Measurements from ENCODE around the gene ERC1.

Gene ERC1

DNA sequence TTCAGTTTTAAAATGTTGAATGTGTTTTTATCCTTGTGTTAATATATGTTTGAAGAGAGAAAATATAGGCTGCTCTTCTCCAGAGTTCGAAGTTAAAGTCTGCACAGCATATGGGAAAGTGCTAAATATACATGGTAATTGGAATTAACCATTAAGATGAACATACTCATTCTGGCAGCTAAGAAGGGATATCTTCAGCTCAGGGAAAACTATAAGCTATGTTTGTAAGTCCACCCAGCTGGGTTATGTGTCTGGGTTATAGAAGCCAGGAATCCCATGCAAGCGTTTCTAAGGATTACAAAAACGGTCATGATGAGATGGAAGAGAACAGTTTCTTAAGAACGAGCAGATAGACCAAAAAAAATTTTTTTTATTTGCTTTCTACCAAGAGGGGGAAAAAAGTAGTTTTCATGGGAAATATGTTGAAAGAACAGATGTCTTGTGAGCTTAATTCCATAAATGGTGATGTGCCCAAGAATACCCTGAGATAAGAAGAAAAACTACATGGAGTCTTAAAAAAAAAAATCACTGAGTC, 404.5 kb downstream of the ERC1 start:
- no peak for DNase-seq (ENCODE audit: low read depth)
- no peak overlapping the region for H3K4me3 ChIP-seq (ENCODE audit: low read depth, low read length)

DNA sequence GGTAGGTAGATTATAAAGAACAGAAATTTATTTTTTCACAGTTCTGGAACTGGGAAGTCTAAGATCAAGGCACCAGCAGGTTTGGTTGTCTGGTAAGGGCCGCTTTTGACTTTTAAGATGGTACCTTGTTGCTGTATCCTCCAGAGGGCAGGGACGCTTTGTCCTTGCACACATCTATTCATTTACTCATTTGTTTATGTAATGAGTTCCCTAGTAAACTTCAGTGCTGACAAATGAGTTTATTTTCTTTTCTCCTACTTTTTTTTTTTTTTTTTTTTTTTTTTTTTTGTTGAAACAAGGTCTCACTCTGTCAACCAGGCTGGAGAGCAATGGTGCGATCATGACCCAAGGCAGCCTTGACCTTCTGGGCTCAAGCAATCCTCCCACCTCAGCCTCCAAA, 407.6 kb downstream of the ERC1 start:
- no peak for DNase-seq (ENCODE audit: low read depth)
- H3K4me3 ChIP-seq (ENCODE audit: low read depth, low read length) = no peak overlapping the region

DNA sequence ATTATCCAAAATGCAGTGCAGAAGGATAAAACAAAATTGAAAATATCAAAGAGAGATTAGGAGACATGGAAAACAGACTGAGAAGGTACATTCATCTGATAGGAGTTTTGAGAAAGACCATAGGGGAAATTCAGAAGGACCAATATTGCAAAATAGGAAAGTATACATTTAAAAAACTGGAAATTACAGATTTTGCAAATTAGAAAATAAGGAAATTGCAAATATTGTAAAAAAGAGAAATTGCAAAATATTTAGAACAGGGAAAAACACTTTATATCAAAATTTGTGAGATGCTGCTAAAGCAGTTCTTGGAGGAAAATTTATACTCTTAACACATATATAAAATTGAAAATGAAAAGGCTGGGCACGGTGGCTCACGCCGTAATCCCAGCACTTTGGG, 410.9 kb downstream of the ERC1 start:
- no peak overlapping the region for H3K4me3 ChIP-seq (ENCODE audit: low read depth, low read length)
- DNase-seq (ENCODE audit: low read depth) = no peak

DNA sequence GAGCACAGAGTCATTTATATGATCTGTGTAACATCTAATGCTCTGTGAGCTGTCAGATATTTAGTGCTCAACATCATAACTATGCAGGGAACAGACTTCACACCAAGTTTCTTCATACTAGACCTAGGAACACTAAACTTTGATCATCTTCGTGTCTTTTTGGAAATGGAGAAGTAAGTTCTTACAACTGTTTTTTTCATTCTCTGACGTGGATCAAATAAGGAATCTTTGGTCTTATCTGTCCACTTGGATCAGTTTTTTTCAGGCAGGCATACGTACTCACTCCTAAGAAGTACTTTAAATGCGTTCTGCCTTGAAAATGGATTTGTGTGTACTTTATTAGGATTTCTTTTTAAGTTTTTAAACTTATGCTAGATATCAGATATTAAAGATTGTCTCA, 412.4 kb downstream of the ERC1 start:
- no peak for DNase-seq (ENCODE audit: low read depth)
- H3K4me3 ChIP-seq (ENCODE audit: low read depth, low read length) = no peak overlapping the region

DNA sequence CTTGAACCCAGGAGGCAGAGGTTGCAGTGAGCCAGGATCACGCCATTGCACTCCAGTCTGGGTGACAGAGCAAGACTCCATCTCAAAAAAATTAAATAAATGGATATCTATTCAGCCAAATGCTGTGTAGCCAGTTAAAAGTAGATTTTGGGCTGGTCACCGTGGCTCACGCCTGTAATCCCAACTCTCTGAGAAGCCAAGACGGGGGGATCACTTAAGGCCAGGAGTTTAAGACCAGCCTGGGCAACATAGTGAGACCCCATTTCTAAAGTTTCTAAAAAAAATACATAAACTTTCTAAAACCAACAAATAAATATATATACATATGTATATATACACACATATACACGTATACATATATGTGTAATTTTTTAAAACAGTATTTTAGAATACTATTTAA, 414.6 kb downstream of the ERC1 start:
- no peak overlapping the region for H3K4me3 ChIP-seq (ENCODE audit: low read depth, low read length)
- no peak for DNase-seq (ENCODE audit: low read depth)

DNA sequence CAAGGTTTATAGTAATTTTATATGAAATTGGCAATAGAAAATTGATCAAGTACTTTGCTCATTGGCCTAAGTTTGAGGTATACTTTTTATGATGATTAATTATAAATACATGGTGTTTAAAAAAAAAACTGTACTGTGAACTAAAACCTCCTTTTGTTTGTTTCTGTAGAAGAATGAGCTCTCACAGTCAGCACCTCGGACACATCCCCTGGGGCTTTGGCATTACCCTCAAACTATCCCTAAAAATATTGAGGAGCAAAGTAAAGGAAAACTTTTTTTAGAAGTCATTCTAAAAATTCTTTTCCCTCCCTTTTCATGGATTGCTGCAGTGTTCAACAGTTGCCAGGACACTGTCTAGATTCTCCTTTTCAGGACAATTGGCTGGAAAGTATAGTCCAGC, 419.8 kb downstream of the ERC1 start:
- DNase-seq (ENCODE audit: low read depth) = no peak
- H3K4me3 ChIP-seq (ENCODE audit: low read depth, low read length) = no peak overlapping the region

DNA sequence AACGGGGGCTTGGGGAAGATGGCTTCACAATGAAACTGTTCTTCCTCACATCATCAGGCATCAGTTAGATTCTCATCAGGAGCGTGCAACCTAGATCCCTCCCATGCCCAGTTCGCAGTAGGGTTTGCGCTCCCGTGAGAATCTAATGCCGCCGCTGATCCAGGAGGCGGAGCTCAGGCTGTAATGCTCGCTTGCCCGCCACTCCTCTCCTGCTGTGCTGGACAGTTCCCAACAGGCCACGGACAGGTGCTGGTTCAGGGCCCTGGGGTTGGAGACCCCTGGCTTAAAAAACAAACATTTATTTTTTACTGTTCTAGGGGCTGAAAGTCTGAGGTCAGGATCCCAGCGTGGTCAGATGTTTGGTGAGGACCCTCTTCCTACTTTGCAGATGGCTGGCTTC, 422.9 kb downstream of the ERC1 start:
- DNase-seq (ENCODE audit: low read depth) = no peak
- no peak overlapping the region for H3K4me3 ChIP-seq (ENCODE audit: low read depth, low read length)

DNA sequence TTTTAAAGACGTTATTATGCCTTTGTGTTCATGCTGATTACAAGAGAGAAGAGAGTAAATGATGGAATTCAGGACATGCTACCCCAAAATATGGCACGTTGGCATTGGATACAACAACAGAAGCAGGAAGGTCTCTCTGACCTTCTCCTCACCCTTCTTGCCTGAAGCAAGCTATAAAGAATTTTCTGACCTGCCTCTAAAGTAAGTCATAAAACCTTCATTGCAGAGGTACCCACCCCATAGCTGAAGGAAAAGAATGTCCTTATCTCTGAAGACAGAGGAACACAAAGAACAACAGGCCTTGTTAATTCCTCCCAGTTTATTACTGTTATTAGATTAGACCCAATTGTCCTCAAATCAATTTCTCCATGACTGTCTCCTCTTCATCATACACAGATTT, 427.1 kb downstream of the ERC1 start:
- DNase-seq (ENCODE audit: low read depth) = no peak
- H3K4me3 ChIP-seq (ENCODE audit: low read depth, low read length) = no peak overlapping the region

DNA sequence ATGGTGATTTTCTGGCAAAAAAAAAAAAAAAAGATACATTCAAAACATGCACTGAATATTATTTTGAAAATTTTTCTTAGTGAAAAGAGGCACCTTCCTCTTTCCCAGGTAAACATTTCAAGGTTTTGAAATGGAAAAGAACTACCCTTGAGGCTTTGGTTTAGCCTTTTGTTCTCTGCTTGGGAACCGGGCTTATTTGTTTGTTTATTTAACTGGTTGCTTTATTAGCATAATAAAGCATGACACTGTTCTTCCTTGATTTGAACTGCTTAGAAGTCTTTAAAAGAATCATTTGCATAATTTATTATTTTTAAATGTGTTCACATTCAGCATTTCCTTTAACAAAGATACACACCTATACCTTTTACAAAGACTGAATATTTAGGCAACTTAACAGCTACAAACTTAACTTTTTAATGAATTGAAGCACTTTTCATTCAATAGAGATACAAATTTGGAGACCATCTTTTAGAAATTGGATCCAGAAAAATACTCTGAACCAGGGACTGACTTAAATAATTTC, 428.9 kb downstream of the ERC1 start:
- H3K4me3 ChIP-seq (ENCODE audit: low read depth, low read length) = no peak overlapping the region
- DNase-seq (ENCODE audit: low read depth) = no peak

DNA sequence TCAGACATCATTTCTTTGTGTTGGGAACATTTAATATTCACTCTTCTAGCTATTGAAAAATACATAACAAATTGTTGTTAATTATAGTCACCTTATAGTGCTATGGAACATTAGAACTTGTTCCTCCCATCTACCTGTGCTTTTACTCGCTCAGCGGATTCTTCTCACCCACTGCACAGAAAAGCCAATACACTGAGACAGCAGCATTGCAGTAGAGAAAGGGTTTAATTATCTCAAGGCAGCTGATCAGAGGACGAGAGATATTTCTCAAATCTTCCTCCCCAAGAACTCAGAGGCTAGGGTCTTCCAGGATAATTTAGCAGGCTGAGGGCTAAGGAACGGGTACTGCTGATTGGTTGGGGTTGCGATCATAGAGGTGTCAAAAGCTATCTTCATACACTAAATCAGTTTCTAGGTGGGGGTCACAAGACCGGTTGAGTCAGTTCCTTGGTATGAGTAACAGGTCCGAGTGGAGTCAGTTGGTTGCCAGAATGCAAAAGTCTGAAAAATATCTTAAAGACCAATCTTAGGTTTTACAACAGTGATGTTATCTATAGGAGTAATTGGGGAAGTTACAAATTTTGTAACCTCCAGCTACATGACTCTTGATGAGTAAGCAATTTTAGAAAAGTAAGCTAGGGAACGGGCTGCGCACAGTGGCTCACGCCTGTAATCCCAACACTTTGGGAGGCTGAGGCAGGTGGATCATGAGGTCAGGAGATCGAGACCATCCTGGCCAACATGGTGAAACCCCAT, 430.2 kb downstream of the ERC1 start:
- H3K4me3 ChIP-seq (ENCODE audit: low read depth, low read length) = no peak overlapping the region
- no peak for DNase-seq (ENCODE audit: low read depth)

DNA sequence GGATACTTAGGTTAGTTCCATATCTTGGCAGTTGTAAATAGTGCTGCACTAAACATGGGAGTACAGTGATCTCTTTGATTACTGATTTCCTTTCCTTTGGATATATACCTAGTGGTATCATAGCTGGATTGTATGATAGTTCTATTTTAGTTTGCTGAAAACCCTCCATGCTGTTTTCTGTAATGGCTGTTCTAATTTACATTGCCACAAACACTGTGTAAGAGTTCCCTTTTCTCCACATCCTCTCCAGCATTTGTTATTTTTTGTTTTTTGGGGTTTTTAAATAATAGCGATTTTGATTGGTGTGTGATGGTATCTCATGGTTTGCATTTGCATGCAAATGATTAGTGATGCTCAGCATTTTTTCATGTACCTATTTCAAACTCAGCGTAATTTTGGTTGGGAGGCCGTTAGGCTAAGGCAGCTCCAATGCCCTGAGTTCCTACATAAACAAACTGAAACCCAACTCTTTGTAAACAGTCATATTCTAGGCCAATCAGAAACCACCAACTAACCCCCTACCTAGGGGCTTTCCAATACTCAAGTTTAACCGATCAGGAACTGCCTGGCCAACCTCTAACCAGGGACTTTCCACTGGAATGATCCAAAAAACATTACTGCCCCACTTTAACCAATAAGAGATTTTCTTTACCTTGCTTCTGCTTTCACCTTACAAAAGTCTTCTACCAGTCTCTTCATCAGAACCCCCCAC, 431.7 kb downstream of the ERC1 start:
- H3K4me3 ChIP-seq (ENCODE audit: low read depth, low read length) = no peak overlapping the region
- no peak for DNase-seq (ENCODE audit: low read depth)

DNA sequence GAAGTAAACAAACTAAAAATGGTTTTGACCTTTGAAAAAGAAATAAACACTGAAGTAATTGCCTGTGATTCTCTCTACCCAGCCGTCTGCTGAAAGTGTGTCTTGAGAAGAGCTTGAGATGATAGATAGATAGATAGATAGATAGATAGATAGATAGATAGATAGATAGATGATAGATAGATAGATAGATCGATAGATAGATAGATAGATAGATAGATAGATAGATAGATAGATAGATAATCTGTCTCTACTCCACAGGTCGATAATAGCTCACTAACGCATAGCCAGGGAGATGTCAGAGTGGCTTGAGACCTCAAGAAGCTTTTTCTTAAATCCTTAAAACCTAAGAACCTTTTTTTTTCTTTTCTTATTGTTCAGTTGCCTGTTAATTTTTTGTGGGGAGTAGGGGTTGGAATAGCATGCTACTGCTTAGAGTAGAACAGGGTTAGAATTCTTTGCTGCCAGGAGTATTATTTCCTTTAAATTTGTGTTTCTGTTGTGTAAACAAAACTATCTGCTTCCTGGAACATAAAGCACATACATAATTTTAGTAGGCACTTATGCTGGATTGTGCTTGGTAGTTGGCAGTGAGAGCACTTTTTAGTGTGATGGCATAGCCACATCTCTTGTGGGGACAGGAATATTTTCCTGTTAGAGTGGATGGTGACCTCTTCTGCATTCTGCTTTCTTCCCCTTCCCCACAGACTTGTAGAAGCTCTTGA, 433.8 kb downstream of the ERC1 start:
- DNase-seq (ENCODE audit: low read depth) = no peak
- H3K4me3 ChIP-seq (ENCODE audit: low read depth, low read length) = no peak overlapping the region

DNA sequence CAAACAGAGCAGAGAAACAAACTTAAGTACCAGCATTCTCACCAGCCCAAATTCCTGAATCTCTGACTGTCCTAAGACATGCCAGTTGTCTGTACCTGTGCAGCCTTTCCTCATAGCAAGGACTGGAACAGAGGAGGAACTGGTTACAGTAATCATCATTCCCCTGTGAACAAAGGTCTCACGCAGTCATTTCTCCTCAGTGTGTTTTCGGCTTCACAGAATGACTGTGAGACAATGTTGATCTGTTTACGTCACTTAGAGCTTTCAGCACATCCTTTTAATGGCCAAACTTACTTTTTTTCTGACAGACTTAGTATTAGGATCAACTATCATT, 434.3 kb downstream of the ERC1 start:
- DNase-seq (ENCODE audit: low read depth) = no peak
- no peak overlapping the region for H3K4me3 ChIP-seq (ENCODE audit: low read depth, low read length)

DNA sequence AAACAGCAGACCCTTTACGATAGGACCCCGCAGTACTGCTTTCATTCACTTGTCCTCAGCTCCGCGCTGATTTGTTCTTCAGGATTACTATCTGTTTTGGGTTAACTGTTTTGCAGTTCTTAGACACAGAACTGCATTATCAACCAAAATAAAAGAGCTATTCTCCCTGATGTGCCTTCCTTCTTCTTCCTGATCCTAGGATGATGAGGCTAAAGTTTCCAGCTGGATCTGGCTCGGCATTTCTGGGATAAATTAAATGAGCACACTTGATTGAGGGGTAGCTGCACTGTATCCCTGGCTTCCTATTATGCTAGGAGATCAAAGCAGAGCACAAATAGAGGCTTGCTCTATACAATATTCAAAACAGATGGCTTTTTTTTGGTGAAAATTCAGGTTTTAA, 437.6 kb downstream of the ERC1 start:
- DNase-seq (ENCODE audit: low read depth) = no peak
- H3K4me3 ChIP-seq (ENCODE audit: low read depth, low read length) = no peak overlapping the region

DNA sequence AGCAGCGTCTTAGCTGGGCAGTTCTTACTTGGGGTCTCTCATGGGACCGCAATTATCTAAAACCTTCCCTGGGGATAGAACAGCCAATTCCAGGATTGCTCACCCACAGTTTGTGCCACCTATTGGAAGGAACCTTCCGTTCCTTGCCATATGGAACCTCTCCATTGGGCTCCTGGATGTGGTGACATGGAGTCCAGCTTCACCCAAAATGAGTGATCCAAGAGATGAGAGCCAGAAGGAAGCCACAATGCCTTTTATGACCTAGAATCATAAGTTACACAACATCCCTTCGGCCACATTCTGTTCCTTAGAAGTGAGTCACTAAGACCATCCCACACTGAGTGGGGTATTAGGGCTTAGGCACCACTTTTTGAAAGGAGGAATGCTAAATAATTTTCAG, 439.0 kb downstream of the ERC1 start:
- H3K4me3 ChIP-seq (ENCODE audit: low read depth, low read length) = no peak overlapping the region
- peak; percentile 82 for DNase-seq (ENCODE audit: low read depth)

DNA sequence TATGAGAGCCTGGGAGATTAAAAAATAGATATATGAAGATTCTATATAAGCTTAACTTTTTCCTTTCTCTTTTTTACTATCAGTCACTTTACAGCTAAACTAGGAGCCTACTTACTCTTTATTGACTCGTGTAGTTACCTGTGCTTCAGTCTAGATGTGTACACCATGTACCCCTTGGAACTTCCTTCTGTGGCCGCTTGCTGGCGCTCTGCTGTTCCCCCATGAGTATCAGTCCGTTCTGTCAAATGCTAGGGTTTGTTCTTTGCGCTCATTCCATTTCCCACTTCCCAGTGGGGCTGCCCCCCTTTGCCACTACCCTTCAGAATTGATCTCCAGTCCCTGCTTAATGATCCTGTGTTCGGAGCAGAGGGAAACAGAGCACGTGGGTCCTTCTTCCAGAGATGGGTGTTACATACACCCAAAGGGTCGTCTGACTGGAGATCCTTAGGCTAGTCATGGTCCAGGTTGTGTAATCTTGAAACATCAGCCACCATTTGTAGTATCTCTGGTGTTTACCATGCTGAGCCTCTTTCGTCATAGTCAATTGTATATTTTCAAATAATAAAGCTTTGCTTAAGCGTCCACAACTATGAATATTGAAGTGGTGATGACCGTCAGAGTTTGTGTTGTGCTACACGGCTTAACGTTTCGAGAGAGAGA, 443.4 kb downstream of the ERC1 start:
- DNase-seq (ENCODE audit: low read depth) = no peak
- no peak overlapping the region for H3K4me3 ChIP-seq (ENCODE audit: low read depth, low read length)

DNA sequence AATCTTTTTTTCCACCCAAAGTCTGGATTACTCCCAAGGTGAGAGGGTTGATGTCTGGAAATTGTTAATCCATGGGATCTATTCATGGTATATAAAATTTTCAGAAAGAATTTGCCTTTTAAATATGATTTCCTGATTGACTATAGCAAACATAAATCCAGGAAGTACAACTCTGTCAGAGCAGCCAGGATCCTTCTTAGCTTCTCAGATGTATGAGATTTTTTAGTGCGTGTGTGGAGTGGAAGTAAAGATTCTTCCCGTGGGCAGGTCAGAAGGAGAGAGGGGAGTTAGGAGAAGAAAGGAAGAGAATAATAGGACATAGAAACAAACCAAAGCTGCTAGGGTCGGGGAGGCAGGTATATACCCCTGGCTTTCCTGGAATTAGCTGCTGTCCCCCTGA, 444.0 kb downstream of the ERC1 start:
- no peak overlapping the region for H3K4me3 ChIP-seq (ENCODE audit: low read depth, low read length)
- DNase-seq (ENCODE audit: low read depth) = no peak

DNA sequence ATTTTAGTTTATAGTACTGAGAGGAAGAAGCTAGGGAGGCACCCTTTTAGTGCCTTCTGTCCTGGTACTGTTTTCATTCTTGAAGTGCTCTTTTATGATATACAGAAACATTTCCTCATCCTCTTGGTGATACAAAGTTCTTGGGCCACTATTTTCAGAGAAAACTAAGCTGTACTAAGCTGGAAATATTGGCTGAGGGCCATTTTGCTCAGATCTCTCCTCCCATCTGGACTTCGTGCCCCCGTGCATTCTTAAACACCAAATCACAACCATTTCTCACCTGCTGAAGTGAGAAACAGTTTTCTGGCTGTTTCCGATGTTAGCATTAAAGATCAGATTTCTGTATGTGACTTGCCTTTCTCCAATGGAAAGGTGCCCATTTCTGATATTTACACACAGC, 444.4 kb downstream of the ERC1 start:
- peak; percentile 39 for DNase-seq (ENCODE audit: low read depth)
- H3K4me3 ChIP-seq (ENCODE audit: low read depth, low read length) = no peak overlapping the region

DNA sequence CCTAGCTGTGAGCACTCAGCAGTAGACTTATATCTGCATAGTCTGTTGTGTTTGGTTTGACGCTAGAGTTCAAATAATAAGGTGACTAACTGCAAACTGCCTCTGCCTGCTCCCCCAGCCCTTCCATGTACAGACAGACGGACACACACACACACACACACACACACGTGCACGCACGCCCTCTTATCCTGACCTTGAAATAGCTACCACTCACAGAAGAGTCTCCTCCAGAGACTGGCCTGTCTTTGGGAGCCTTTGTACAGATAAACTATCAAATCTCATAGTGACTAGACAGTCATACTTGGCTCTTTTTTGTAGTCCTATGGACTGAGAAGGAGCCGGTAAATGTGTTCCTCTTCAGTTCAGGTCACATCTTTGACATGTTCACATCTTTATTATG, 445.0 kb downstream of the ERC1 start:
- no peak overlapping the region for H3K4me3 ChIP-seq (ENCODE audit: low read depth, low read length)
- DNase-seq (ENCODE audit: low read depth) = no peak

DNA sequence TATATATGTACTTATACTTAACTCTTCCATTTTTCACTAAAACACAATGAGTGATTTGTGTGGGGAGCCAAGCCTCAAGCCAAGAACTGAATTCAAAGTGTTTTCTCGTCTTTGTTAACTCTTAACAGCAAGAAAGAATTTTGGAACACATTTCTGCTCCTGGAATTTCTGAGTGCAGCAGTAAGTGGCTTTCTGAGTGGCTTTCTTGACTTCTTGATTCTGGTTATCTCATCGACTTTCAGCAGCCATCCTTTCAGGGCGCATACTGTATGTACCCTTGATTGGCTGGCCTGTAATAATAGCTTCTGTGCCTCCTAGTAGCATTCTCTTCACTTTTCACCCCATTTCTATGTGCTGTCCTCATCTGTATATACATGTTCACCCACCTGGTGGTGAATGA, 446.0 kb downstream of the ERC1 start:
- no peak overlapping the region for H3K4me3 ChIP-seq (ENCODE audit: low read depth, low read length)
- no peak for DNase-seq (ENCODE audit: low read depth)

Data from skeletal muscle cell (primary cell).